Suppressor macrophage (primary cell): ENCODE measurements around the gene ASB7.
"Not testable (repeated sequence)": the region's sequence is repeated elsewhere in the genome, so short reads cannot be mapped to it uniquely, and the experiment has no call there.

Experiments used
- DNase-seq, 4 experiments: peaks; one replicate each; pipeline ENCODE4 v3.0.0-alpha.2; 2020 to 2022

Gene ASB7

GRCh38 chr15:100652116-100652515 lies 49.7 kb downstream of the ASB7 start:
- no peak for DNase-seq

- no peak for DNase-seq
Measured at GRCh38 chr15:100653608-100654007, 51.2 kb downstream of the ASB7 start.

- no peak for DNase-seq
Measured at GRCh38 chr15:100658895-100659294, 56.5 kb downstream of the ASB7 start.

GRCh38 chr15:100661156-100661555 lies 58.8 kb downstream of the ASB7 start:
- DNase-seq: no peak

- DNase-seq: peak in 1 of 4 experiments; percentile 7
Measured at GRCh38 chr15:100663086-100663914, 60.9 kb downstream of the ASB7 start.

GRCh38 chr15:100663915-100664281 lies 61.5 kb downstream of the ASB7 start:
- no peak for DNase-seq

GRCh38 chr15:100665570-100665969 lies 63.2 kb downstream of the ASB7 start:
- no peak for DNase-seq

- DNase-seq: no peak
Measured at GRCh38 chr15:100667405-100668347, 65.3 kb downstream of the ASB7 start.

- no peak for DNase-seq
Measured at GRCh38 chr15:100668348-100668745, 66.0 kb downstream of the ASB7 start.

- DNase-seq: no peak
Measured at GRCh38 chr15:100669260-100669659, 66.9 kb downstream of the ASB7 start.

- no peak for DNase-seq
Measured at GRCh38 chr15:100670505-100671021, 68.2 kb downstream of the ASB7 start.

GRCh38 chr15:100671124-100671680 lies 68.8 kb downstream of the ASB7 start:
- no peak for DNase-seq

- peak in 3 of 4 experiments; percentile 7 to 24 (median 18) for DNase-seq
Measured at GRCh38 chr15:100671858-100672543, 69.6 kb downstream of the ASB7 start.

- no peak for DNase-seq
Measured at GRCh38 chr15:100672959-100673358, 70.6 kb downstream of the ASB7 start.

GRCh38 chr15:100679151-100679550 lies 76.8 kb downstream of the ASB7 start:
- not testable (repeated sequence) for DNase-seq

GRCh38 chr15:100680726-100681125 lies 78.3 kb downstream of the ASB7 start:
- no peak for DNase-seq

- DNase-seq: no peak
Measured at GRCh38 chr15:100681335-100681746, 79.0 kb downstream of the ASB7 start.

- DNase-seq: no peak
Measured at GRCh38 chr15:100682468-100682867, 80.1 kb downstream of the ASB7 start.

- no peak for DNase-seq
Measured at GRCh38 chr15:100683434-100683833, 81.0 kb downstream of the ASB7 start.

GRCh38 chr15:100684591-100684990 lies 82.2 kb downstream of the ASB7 start:
- no peak for DNase-seq

- DNase-seq: no peak
Measured at GRCh38 chr15:100686021-100686724, 83.8 kb downstream of the ASB7 start.
